Breast epithelium (tissue), 4 donors: ENCODE results near the gene CIDEB. TPM values are rescaled to one million over a fixed set of nuclear protein-coding genes. Genes with fewer than 3 reads are reported as not detected.

ENCODE experiments used
- DNase-seq, 2 donors: peaks; one replicate each; pipeline ENCODE4 v3.0.0-alpha.2; 2019; ENCODE audit warnings: low spot score in 2 of 2
- H3K27ac ChIP-seq, 2 donors: fragments of 200-600 bp; sonication (generic) in 1 of 2; one replicate each; pipeline ENCODE4 v1.5.1; 2016 to 2019; ENCODE audit warnings: mild to moderate bottlenecking in 1 of 2
- H3K27me3 ChIP-seq, 2 donors: fragments of 200-600 bp; sonication (generic) in 1 of 2; one replicate each; pipeline versions ENCODE4 v1.5.1 to v1.6.0; 2017 to 2019; ENCODE audit warnings: control low read depth in 1 of 2, mild to moderate bottlenecking in 1 of 2
- H3K36me3 ChIP-seq: fragments of 200-600 bp; one replicate; pipeline ENCODE4 v1.5.1; 2019
- H3K4me1 ChIP-seq, 2 donors: fragments of 200-600 bp; sonication (generic); one replicate each; pipeline ENCODE4 v1.5.1; 2016 to 2019; ENCODE audit warnings: control low read depth in 1 of 2
- H3K4me3 ChIP-seq, 3 donors: fragments of 200-600 bp; sonication (generic); 1 replicate in 2 of 3; 2 replicates in 1 of 3; pipeline ENCODE4 v1.5.1; 2016 to 2019; ENCODE audit warnings: mild to moderate bottlenecking in 3 of 3, moderate library complexity in 2 of 3
- H3K9me3 ChIP-seq, 2 donors: fragments of 200-600 bp; sonication (generic) in 1 of 2; one replicate each; pipeline ENCODE4 v1.5.1; 2016 to 2019; ENCODE audit warnings: control low read depth in 1 of 2
- POLR2A ChIP-seq: fragments of 450-650 bp; IDR thresholded peaks from one replicate; pipeline ENCODE4 v1.6.1; 2016; ENCODE audit warnings: antibody characterized with exemption, mild to moderate bottlenecking, moderate library complexity
- POLR2AphosphoS5 ChIP-seq, 3 donors: sonication (generic); formaldehyde crosslinking; IDR thresholded peaks; one replicate each; pipeline ENCODE4 v1.6.1; 2017; ENCODE audit warnings: antibody characterized with exemption in 3 of 3
- intact Hi-C: fragments of 100-400 bp; cut with DNase I; formaldehyde crosslinking; loops from one replicate; pipeline ENCODE4 v1.15.1; 2023; ENCODE audit warnings: low total_unique reads
- total RNA-seq, 3 donors: library from RNA; depleted of rRNA; stranded (reverse); fragments of >200 nt; gene quantifications; one replicate each; pipeline ENCODE4 v1.1.0, GENCODE V29; 2016
- TF ChIP-seq, protein P1 (sequence below), 3 donors: fragments of 450-650 bp; IDR thresholded peaks; one replicate each; pipeline ENCODE4 v1.5.1; 2016 to 2017; ENCODE audit warnings: antibody characterized with exemption in 3 of 3, mild to moderate bottlenecking in 3 of 3, moderate library complexity in 3 of 3

CIDEB gene
- total RNA-seq, 3 donors from 2014 or later: 8.0 to 14.4 (median 10.4) TPM

DNA sequence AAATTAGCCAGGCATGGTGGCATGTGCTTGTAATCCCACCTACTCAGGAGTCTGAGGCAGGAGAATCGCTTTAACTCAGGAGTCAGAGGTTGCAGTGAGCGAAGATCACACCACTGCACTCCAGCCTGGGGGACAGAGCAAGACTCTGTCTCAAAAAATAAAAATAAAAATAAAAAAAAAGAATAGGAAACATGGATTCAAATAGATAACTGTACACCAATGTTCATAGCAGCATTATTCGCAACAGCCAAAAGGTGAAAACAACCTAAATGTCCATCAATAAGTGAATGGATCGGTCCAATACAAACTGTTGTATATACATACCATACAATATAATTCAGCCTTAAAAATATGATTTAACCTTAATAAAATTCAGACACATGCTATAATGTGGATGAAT, 35.1 kb upstream of the CIDEB start:
- Histone ChIP-seq H3K36me3 (no peaks in the 10 kb centered on the region), H3K9me3 (no peaks in the 10 kb centered on the region), H3K27me3 (no peaks in the 10 kb centered on the region), H3K4me1 (no peaks in the 10 kb centered on the region), H3K27ac (no peak overlapping the region), H3K4me3 (no peak overlapping the region)
- no peak for DNase-seq
- no peak for TF ChIP-seq POLR2A
- TF ChIP-seq, protein P1, sequence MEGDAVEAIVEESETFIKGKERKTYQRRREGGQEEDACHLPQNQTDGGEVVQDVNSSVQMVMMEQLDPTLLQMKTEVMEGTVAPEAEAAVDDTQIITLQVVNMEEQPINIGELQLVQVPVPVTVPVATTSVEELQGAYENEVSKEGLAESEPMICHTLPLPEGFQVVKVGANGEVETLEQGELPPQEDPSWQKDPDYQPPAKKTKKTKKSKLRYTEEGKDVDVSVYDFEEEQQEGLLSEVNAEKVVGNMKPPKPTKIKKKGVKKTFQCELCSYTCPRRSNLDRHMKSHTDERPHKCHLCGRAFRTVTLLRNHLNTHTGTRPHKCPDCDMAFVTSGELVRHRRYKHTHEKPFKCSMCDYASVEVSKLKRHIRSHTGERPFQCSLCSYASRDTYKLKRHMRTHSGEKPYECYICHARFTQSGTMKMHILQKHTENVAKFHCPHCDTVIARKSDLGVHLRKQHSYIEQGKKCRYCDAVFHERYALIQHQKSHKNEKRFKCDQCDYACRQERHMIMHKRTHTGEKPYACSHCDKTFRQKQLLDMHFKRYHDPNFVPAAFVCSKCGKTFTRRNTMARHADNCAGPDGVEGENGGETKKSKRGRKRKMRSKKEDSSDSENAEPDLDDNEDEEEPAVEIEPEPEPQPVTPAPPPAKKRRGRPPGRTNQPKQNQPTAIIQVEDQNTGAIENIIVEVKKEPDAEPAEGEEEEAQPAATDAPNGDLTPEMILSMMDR (IDR thresholded peaks at IDR 0.05): no peak
- intact Hi-C loops: no loop called here

DNA sequence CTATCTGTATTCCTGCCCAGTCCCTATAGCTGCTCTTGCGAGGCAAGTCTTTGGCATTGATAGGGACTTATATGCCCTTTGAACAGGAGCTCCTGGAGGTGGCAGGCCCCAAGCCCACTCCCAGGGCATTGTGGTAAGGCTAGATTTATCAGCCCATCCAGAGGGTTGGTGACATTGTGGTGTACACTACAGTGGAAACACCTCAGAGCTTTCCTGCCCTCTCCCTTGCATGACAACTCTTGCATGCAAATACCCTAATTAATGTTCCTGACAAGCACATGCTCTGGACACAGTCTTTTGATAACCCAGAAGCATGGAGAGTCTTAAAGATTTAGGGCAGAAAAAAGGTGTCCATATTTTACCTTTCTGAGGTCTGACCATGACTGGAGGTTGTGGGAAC, 32.8 kb upstream of the CIDEB start:
- intact Hi-C loops: no loop called here
- Histone ChIP-seq H3K4me3 (no peak overlapping the region), H3K27me3 (no peaks in the 10 kb centered on the region), H3K36me3 (no peaks in the 10 kb centered on the region), H3K9me3 (no peaks in the 10 kb centered on the region), H3K4me1 (no peaks in the 10 kb centered on the region), H3K27ac (no peak overlapping the region)
- no peak for DNase-seq
- TF ChIP-seq, protein P1 (IDR thresholded peaks at IDR 0.05): no peak
- TF ChIP-seq POLR2AphosphoS5 (IDR thresholded peaks at IDR 0.05) (no peak), POLR2A (no peak)

DNA sequence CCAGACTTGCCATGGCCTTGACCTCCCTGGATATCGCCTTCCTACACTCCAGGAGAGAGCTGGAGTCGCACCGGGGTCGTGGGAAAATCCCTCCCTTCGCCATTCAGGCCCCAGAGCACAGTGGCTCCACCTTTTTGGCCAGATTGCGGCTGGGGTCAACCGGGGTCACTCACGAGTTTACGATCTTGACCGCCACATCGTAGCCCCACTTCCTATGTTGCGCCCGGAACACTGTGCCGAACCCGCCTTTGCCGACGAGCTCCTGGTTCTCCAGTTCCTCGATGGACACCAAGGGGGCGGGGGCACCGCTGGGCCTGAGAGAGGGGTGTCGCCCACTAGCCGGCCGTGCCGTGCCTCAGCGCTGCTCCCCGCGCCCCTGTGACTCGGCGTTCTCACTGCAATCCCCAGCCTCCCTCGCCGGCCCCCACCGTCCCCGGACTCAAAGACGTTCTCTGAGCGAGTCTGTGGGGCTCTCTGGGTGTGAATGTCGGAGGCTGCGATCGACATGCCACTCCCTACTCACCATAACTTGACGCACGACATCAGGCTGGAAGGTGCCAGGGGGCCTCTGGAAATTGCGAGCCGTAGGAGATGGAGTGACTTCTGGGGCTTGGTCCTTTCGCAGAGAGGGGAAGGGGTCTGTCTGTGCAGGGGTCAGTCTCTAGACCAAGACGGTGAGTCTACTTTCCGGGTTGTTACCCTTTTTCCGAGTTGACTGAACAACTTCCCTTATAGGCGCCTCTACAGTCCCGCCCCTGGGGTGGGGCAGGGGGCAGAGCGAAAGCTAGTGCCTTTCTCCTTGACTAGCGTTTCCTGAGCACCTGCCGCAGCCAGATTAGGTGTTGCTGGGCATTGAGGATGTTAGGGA, 31.7 kb upstream of the CIDEB start, which contains the start of gene RIPK3:
RIPK3 (minus strand) TSS at position 708 of the 868 bp plus-strand sequence; CDS start at position 543, 165 bp downstream.
- no peaks in the 10 kb centered on the region for H3K9me3 ChIP-seq
- H3K36me3 ChIP-seq: no peaks in the 10 kb centered on the region
- TF ChIP-seq, protein P1 (IDR thresholded peaks at IDR 0.05): no peak
- TF ChIP-seq POLR2AphosphoS5 (IDR thresholded peaks at IDR 0.05) (no peak), POLR2A (no peak)
- peaks cover 0 to 9% of the 10 kb centered on the region in 2 donors for H3K27me3 ChIP-seq
- peak within 1 kb of the TSS in 1 of 2 donors; percentile 48 for H3K27ac ChIP-seq
- no peak for DNase-seq
- intact Hi-C loops: no loop called here
- H3K4me1 ChIP-seq: no peaks in the 10 kb centered on the region
- H3K4me3 ChIP-seq: peak within 1 kb of the TSS; percentile 47 to 66 (median 52)

GRCh38 chr14:24338843-24339242, 31.1 kb upstream of the CIDEB start:
- Histone ChIP-seq H3K27ac (no peak overlapping the region), H3K27me3 (peaks cover 0 to 11% of the 10 kb centered on the region in 2 donors), H3K9me3 (no peaks in the 10 kb centered on the region), H3K4me1 (peaks cover 0 to 5% of the 10 kb centered on the region in 2 donors), H3K4me3 (peak overlapping the region; percentile 47 to 66 (median 52)), H3K36me3 (no peaks in the 10 kb centered on the region)
- no peak for TF ChIP-seq POLR2A
- TF ChIP-seq, protein P1 (IDR thresholded peaks at IDR 0.05): no peak
- no peak for TF ChIP-seq POLR2AphosphoS5 (IDR thresholded peaks at IDR 0.05)
- no peak for DNase-seq
- intact Hi-C loops: no loop called here

DNA sequence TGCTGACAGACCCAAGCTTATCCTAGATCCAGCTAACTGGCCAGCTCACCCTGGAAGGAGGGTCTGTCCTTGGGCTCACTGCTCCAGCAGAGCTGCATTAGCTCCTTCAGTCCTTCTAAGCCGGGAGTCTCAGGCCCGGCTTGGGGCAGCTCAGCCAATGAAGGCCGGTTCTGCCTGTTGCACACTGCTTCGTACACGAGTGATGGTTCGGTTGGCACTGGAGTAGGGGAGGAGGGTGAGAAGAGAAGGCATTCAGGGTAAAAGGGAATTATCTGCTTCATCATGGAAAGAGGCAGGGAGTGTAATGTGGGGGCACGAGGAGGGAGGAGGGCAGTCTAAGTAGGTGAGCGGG, 30.0 kb upstream of the CIDEB start:
- Histone ChIP-seq H3K27me3 (peaks cover 0 to 11% of the 10 kb centered on the region in 2 donors), H3K36me3 (no peaks in the 10 kb centered on the region), H3K4me1 (peaks cover 0 to 6% of the 10 kb centered on the region in 2 donors), H3K9me3 (no peaks in the 10 kb centered on the region), H3K27ac (no peak overlapping the region), H3K4me3 (no peak overlapping the region)
- intact Hi-C loops: loop anchor here (2.0 kb wide), 1 partner anchor 91 kb away; the partner anchor contains the start of genes CBLN3 and KHNYN
- TF ChIP-seq POLR2A: no peak
- TF ChIP-seq, protein P1 (IDR thresholded peaks at IDR 0.05): no peak
- no peak for TF ChIP-seq POLR2AphosphoS5 (IDR thresholded peaks at IDR 0.05)
- DNase-seq: no peak
